GM15510 (cell line): Measurements from ENCODE around the gene CACNA2D2.

Experiments used
- POLR2A ChIP-seq: IDR thresholded peaks from 3 replicates; pipeline ENCODE4 v1.6.1; 2011; ENCODE audit warnings: borderline replicate concordance; ENCODE audit not compliant: insufficient read length; ENCODE audit errors: extremely low read depth

CACNA2D2 gene

GRCh38 chr3:50373146-50374051 is 130.0 kb downstream of the CACNA2D2 start:
- TF ChIP-seq POLR2A, result no peak

GRCh38 chr3:50372349-50372748 is 131.1 kb downstream of the CACNA2D2 start:
- TF ChIP-seq POLR2A, result no peak

DNA sequence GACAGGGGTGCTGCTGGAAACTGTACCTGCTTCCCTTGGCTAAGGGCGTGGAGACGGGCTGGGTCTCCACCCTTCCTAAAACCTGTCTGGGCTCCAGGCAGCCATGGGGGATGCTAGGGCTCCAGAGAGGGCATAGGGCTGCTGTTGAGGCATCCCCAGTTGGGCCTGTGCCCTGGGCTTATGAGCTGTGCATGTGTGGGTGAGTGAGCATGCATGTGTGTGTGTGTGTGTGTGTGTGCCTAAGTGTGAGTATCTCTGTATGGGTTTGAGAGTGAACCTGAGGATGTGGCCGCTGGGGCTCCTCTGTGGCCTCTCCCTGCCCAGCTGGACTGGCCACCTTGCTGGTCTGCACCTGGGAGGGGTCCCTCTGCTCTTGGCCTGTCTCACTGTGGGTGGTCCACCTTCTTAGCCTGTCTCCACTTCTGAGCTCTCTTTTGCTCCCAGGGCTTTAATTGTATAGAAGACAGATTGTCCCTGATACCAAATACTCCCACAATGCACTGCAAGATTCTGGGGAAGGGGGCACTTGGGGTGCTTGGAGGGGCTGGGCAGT is 132.2 kb downstream of the CACNA2D2 start:
- TF ChIP-seq POLR2A, result no peak

DNA sequence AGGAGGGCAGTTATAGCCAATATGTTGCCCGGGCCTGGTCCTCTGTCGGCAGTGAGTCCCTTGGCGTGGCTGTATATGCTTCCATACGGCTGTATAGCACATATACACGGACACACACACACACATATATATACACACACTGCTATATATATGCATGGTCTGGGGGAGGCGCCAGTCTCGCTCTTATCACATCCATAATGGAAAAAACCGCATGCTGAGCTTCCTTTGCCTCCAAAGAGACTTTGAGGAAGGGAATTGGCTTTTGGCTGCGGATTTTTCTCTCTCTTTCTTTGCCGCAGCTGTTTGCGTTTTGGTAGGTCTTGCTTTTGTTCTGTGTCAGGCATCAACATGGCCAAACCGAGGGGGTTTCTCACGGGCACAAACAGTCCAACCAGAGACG is 132.8 kb downstream of the CACNA2D2 start:
- no peak for TF ChIP-seq POLR2A

DNA sequence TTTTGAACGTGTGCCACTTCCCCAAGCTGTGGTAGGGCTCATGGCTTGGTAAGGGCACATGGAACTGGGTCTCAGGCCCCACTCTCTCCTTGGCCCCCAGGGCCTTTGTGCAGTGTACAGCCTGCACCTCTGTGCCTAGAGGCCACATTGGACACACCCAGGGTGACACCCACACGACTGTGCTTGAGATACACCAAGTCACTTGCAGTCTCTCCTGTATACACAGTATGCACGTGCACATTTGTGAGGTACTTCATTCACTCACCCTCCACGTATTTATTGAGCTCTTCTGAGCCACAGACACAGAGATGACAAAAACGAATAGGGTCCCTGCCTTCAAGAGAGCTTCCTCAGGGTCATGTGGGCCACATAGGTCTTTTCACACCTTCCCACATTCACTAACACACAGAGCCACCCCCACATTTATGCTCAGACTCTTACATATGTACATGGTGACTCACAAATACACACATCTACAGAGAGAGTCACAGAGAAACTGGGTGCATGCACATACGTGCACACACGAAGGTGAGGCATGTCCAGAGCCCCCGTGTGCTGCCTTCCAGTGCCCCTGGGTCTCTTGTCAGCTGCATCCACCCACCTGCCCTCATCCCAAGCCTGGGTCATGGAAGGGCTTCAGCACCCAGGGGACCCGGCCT is 134.3 kb downstream of the CACNA2D2 start:
- no peak for TF ChIP-seq POLR2A

DNA sequence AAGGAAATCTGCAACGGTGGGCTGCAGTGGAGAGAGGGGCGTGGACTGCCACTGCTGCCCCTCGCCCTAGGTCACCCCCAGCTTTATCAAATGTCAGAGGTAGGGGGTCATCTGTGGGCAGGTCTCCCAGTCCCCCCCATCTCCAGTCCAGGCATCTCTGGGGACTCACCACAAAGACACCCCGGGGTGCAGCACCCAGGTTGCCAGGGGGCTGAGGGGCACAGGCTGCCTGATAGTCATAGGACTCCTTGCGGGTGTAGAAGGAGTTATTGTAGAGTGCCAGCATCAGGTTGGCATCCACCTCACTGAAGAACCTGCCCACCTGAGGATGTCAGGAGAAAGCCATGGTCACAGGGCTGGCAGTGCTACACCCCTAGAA is 137.6 kb downstream of the CACNA2D2 start:
- no peak for TF ChIP-seq POLR2A

DNA sequence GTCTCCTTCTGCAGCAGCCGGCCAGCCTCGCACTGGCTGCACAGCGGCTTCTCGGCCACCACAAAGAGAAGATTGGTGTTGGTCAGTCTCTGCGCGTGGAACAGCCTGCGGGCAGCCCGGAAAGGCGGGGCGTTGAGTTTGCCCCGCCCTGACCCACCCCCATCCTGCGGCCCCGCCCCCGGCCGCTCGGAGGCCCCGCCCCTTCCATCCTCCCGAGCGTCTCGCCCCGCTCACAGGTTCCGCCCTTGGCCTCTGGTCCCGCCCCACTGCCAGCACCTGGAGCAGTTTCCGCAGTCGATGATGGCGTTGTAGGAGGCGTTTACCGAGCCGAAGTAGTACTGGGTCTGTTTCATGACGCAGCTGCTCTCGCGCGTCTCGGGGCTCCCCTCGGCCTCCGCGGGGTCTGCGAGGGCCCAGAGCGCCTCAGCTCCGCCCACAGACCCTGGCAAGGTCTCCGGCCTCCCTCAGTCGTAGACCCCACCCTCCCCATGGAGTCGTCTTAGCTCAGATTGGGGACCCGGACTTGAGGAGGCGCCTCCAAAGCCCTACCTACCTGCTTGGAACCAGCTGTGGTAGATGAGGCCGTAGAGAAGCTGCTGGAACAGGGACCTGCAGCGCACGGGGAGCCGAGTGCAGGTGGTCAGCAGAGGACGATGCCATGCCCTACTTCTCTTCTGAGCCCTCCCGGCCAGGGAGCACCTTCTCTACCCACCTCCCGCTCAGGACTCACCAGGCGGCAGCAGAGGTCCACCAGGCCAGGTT is 138.2 kb downstream of the CACNA2D2 start:
- TF ChIP-seq POLR2A, result peak; percentile 35

GRCh38 chr3:50364573-50365079 is 138.8 kb downstream of the CACNA2D2 start:
- no peak for TF ChIP-seq POLR2A

DNA sequence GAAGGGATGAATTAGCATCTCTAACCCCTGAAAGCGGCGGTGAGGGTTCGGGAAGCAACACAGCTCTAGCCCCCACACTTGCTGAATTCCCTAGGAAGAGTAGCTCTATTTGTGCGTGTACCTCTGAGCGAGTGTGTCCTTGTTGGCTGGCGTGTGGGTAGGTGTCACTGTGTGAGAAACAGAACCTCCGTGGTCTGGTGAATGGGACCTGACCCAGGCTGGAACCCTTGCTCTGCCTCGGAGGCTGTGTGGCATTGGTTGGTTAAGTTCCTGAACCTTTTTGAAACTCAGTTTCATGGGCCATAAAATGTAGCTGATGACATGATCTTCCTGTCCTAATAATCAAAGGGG is 143.7 kb downstream of the CACNA2D2 start:
- no peak for TF ChIP-seq POLR2A

DNA sequence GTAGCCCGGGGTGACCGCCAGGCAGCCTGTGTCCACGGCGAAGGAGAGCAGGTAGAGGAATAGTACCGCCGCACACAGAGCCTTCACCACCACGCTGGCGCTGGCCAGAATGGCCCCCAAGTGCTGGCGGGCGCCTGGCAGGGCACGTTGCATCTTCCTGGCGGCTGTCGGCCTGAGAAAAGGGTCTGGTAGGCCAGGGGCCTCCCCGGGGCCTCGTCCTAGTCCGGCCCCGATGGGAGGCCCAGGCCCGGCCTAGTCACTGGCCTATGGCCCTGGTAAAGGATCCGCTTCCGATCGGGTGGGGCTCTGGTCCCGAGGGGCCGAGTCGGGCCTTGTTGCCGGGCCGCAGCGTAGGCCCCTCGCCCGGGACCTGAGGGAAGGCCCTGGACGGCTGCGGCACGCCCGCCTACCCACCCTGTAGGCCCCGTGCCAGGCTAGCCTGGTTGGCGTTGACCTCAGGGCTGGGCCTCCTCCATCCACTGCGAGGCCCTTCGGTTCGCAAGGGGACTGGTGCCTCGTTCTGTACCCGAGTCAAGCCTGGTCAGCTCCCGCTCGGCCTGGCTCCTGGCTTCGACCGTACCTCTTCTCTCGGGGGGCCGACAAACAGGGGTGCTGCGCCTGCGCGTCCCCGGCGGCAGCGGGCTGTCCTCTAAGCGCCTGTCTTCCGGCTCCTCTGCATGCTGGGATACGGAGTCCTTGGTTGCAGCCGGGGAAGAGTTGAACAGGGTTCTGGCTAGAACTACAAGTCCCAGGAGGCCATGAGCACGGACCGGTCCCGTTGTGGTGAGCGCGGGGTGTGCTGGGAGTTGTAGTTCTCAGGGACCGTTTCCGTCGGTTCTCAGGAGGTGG is 144.3 kb downstream of the CACNA2D2 start, which contains the start of gene TMEM115:
TSS of gene TMEM115 (minus strand) at position 611 of the 849 bp plus-strand sequence. CDS start at position 153, 458 bp downstream.
- TF ChIP-seq POLR2A, result peak; percentile 74

- no peak for TF ChIP-seq POLR2A
Observed at GRCh38 chr3:50358355-50358910, 145.0 kb downstream of the CACNA2D2 start.

DNA sequence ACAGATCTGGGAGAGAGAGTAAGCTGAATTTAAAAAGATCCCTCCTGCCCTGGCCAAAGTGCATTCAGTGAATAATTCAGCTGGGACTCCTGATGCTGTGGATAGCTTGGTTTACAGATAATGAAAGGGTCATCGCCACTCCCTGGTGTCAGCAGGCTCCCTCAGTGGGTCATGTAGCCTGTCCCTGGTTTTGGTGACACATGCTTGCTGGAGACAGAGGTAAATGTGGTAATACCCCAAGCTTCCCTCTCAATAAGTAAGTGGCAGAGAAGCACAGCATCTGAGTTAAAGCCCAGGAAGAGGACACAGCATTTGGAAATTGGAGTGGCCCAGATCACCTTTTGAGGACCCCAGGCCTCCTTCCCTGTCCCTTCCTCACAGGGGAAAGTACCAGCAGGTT is 146.0 kb downstream of the CACNA2D2 start:
- TF ChIP-seq POLR2A, result no peak

DNA sequence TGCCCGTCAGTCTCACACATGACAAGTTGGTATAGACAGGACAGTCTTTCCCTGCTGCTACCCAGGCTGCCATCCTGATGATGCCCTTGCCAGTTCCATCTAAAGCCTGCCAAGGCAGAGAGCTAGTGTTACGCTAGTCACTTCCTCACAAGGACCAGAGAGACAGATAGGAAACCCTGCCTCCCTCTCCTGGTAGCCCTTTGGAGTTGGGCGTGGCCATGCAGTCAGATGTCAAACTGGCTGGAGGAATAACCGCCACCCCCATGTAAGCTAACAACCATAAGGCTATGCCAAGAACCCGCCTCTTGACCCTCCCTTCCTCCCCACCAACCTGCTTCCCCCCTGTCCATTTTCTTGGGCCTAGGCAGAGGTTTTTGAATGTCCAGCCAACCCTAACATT is 146.9 kb downstream of the CACNA2D2 start:
- TF ChIP-seq POLR2A, result no peak
